ENCODE results near the gene MICAL2. TPM values are rescaled to one million over a fixed set of nuclear protein-coding genes. Genes with fewer than 3 reads are reported as not detected.
A peak's percentile ranks its signal among the peaks of the same experiment; 100 is the strongest.

Gene MICAL2
- total RNA-seq, 1 donor from 2014 or later = 197 TPM

DNA sequence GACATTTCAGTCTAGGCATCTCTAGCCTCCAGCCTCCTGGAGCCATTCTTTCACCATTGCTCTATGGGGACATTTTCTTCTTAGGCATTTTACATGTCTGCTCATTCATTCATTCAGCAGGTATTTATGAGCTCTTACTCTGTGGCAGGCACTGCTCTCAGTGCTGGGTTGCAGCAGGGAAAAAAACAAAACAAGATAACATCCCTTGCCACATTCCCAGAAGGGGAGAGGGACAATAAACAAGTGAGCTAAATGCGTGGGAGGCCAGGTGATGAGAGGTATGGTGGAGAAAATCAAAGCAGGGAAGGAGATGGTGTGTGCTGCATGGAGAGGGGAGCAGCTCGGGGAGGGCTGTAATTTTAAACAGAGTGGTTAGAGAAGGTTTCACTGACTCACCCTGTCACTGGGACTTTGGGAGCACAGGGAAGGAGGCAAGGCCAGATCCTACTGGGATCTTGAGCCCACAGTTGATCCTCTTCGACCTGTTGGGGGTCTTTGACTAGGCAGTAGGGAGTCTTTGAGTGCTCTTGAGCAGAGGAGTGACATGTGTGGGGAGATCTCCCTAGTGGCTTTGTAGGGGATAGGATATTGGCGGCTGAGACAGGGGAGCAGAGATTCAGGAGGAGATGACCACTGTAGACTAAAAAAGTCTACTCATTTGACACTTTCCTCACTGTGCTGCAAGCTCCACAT lies 17.0 kb downstream of the MICAL2 start:
- no peaks in the 10 kb centered on the region for H3K36me3 ChIP-seq
- ATAC-seq (no peak), DNase-seq (no peak)
- H3K4me3 ChIP-seq = no peak overlapping the region
- peaks cover 51% of the 10 kb centered on the region for H3K4me1 ChIP-seq
- peak overlapping the region; percentile 3 for H3K27ac ChIP-seq
- intact Hi-C loops (cut with DNase I) = no loop called here
- TF ChIP-seq, protein P1, sequence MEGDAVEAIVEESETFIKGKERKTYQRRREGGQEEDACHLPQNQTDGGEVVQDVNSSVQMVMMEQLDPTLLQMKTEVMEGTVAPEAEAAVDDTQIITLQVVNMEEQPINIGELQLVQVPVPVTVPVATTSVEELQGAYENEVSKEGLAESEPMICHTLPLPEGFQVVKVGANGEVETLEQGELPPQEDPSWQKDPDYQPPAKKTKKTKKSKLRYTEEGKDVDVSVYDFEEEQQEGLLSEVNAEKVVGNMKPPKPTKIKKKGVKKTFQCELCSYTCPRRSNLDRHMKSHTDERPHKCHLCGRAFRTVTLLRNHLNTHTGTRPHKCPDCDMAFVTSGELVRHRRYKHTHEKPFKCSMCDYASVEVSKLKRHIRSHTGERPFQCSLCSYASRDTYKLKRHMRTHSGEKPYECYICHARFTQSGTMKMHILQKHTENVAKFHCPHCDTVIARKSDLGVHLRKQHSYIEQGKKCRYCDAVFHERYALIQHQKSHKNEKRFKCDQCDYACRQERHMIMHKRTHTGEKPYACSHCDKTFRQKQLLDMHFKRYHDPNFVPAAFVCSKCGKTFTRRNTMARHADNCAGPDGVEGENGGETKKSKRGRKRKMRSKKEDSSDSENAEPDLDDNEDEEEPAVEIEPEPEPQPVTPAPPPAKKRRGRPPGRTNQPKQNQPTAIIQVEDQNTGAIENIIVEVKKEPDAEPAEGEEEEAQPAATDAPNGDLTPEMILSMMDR (IDR thresholded peaks at IDR 0.05) = no peak
- no peaks in the 10 kb centered on the region for H3K9me3 ChIP-seq
- no peaks in the 10 kb centered on the region for H3K27me3 ChIP-seq

DNA sequence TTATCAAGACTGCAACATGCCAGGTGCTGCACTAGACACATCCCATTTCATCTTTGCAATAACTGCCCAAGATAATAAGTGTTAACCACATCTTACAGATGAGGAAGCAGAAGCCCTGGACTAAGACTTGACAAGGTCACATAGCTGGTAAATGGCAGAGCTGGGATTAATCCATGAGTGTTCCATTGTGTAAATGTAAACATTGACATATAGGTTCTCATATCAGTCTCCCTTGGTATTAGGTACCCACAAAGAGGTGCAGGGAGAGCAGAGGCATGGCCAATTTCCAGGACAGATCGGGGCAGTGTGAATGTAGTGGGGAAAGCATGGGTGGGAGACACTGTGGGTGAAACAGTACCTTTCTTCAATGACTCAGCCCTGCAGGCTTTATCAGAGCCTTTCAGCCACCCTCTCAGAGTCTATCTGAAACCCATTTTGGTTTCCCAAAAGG lies 17.9 kb downstream of the MICAL2 start:
- TF ChIP-seq, protein P1 (IDR thresholded peaks at IDR 0.05) = no peak
- Histone ChIP-seq H3K27me3 (no peaks in the 10 kb centered on the region), H3K27ac (no peak overlapping the region), H3K9me3 (no peaks in the 10 kb centered on the region), H3K36me3 (no peaks in the 10 kb centered on the region), H3K4me1 (peaks cover 51% of the 10 kb centered on the region), H3K4me3 (no peak overlapping the region)
- no peak for ATAC-seq
- intact Hi-C loops (cut with DNase I) = no loop called here
- DNase-seq = no peak

DNA sequence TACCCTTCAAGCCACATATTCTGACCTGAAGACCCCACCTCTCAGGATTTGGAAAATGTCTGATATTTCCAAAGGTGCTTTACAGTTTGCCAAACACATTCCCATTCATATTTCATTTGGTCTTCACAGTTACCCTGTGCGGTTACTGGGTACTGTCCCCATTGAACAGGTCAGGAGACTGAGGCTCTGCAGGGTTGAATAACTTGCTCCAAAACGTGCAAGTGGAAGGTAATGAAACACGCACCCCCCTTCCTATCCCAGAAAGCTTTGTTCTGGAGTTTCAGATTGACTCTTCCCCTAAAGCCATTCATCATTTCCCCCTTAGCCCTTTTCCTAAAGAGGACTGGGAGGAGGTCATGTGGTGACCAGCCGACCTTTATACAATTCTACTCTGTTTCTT lies 18.8 kb downstream of the MICAL2 start:
- H3K27ac ChIP-seq = no peak overlapping the region
- no peaks in the 10 kb centered on the region for H3K36me3 ChIP-seq
- no peaks in the 10 kb centered on the region for H3K27me3 ChIP-seq
- ATAC-seq = no peak
- H3K9me3 ChIP-seq = no peaks in the 10 kb centered on the region
- intact Hi-C loops (cut with DNase I) = no loop called here
- H3K4me1 ChIP-seq = peaks cover 51% of the 10 kb centered on the region
- no peak for DNase-seq
- TF ChIP-seq, protein P1 (IDR thresholded peaks at IDR 0.05) = no peak
- H3K4me3 ChIP-seq = no peak overlapping the region

DNA sequence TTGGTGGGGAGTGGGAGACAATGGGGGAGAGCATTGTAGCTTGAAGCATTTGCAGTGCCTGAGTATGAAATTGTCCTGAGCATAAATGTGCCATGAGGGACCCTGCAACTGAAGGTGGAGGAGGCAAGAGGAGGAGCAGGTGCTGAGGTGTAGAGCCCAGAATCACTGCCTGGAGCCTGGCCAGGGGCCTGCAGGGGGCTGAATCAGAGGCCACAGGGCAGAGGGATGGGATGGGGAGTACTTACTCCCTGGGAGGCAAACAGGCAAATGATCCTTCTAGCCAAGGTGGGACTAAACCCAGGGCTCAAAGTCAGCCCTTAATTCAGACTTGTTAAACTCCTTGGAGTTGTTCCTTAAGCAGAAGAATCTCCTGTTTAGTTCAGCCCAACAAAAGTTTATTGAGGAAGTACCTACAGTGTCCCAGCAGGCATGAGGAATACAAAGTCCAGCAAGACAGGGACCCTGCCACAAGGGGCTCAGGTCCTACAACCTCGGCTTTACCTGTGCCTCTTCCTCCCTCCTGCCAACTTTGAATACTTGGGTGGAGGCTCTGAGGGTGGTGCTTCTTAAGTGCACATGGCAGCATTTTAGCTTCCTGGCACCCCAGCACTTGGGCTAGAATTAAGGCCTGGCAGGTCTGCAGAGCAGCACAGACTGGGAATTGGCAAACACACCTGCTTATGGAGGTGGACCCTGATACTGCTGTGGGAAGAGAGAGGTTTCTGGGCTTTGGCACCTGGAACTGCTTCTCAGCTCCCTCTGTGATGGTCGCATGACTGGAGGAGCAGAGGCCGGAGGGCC lies 20.0 kb downstream of the MICAL2 start:
- TF ChIP-seq, protein P1 (IDR thresholded peaks at IDR 0.05) = no peak
- no peaks in the 10 kb centered on the region for H3K36me3 ChIP-seq
- ATAC-seq (no peak), DNase-seq (peak; percentile 23)
- intact Hi-C loops (cut with DNase I) = no loop called here
- no peaks in the 10 kb centered on the region for H3K9me3 ChIP-seq
- H3K27me3 ChIP-seq = no peaks in the 10 kb centered on the region
- peaks cover 45% of the 10 kb centered on the region for H3K4me1 ChIP-seq
- no peak overlapping the region for H3K4me3 ChIP-seq
- H3K27ac ChIP-seq = no peak overlapping the region

DNA sequence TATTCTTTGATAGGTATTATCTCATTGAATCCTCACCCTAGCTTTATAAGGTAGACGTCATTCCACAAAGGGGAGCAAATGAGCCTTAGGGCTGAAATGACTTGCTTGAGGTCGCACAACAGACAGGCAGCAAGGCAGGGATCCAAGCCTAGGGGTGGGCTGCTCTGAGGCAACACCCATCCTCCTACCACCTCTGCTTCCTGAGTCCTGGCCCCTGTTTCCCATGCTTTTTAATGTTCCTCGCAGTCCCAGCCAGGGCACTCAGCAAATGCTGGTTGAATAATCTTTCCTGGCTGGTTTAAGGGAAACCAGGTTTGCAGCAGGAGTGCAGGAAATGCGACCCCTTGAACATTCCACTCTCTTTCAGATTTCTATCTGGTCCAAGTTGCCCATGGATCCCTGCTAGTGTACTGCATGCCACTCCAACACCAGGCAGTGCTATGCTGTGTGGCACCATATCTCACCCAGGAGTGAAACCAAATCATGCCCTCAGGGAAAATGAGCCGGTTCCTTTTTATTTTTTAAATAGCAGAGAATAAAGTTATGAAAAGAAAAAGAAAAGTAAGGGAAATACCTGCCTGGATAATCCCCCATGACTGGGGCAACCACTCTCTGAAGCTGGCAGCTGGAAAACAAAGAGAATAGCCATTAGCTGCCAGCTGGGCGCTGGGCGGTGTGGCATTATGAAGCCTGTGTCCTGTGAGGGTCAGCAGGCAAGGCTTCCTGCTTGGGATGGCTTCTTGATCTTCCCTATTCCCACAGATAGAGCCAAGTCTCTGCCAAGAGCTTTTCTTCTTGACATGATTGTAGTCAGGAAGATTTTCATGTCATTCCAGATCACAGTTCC lies 21.8 kb downstream of the MICAL2 start:
- TF ChIP-seq, protein P1 (IDR thresholded peaks at IDR 0.05) = no peak
- Histone ChIP-seq H3K27ac (no peak overlapping the region), H3K36me3 (no peaks in the 10 kb centered on the region), H3K4me3 (no peak overlapping the region), H3K4me1 (peaks cover 47% of the 10 kb centered on the region), H3K27me3 (no peaks in the 10 kb centered on the region), H3K9me3 (no peaks in the 10 kb centered on the region)
- intact Hi-C loops (cut with DNase I) = no loop called here
- DNase-seq (peak; percentile 20), ATAC-seq (no peak)

All from upper lobe of right lung (tissue), 1 donor.